Neural progenitor cell (in vitro differentiated cells): ENCODE data around the gene LGR4. TPM values are rescaled to one million over a fixed set of nuclear protein-coding genes. Genes with fewer than 3 reads are reported as not detected.

Experiments used
- DNase-seq: peaks from one replicate; pipeline ENCODE4 v3.0.0-alpha.2; 2016; ENCODE audit warnings: low spot score
- H2AFZ ChIP-seq: fragments of 200-600 bp; sonication (generic); replicated peaks from 2 replicates; pipeline ENCODE4 v1.6.1; 2016; ENCODE audit warnings: antibody characterized with exemption
- H3F3A ChIP-seq: fragments of 200-600 bp; sonication (generic); 2 replicates; pipeline ENCODE4 v1.6.1; 2016; ENCODE audit warnings: antibody characterized with exemption, low read depth
- H3K27ac ChIP-seq: fragments of 200-600 bp; sonication (generic); 2 replicates; pipeline ENCODE4 v1.5.1; 2016; ENCODE audit warnings: mild to moderate bottlenecking
- H3K27me3 ChIP-seq: fragments of 200-600 bp; sonication (generic); 2 replicates; pipeline ENCODE4 v1.6.1; 2016; ENCODE audit warnings: mild to moderate bottlenecking, moderate library complexity
- H3K36me3 ChIP-seq: fragments of 200-600 bp; sonication (generic); 2 replicates; pipeline ENCODE4 v1.5.1; 2016
- H3K4me1 ChIP-seq: fragments of 200-600 bp; sonication (generic); 2 replicates; pipeline ENCODE4 v1.6.1; 2016; ENCODE audit warnings: mixed run types
- H3K4me2 ChIP-seq: fragments of 200-600 bp; sonication (generic); 2 replicates; pipeline ENCODE4 v1.6.1; 2016
- H3K4me3 ChIP-seq: fragments of 200-600 bp; sonication (generic); 2 replicates; pipeline ENCODE4 v1.5.1; 2016
- H3K79me2 ChIP-seq: fragments of 200-600 bp; sonication (generic); 2 replicates; pipeline ENCODE4 v1.6.1; 2016; ENCODE audit warnings: low read depth
- H3K9ac ChIP-seq: fragments of 200-600 bp; sonication (generic); 2 replicates; pipeline ENCODE4 v1.6.1; 2016
- H3K9me3 ChIP-seq: fragments of 200-600 bp; sonication (generic); 2 replicates; pipeline ENCODE4 v1.5.1; 2016; ENCODE audit warnings: low read depth
- H4K20me1 ChIP-seq: fragments of 200-600 bp; sonication (generic); 2 replicates; pipeline ENCODE4 v1.6.1; 2016; ENCODE audit warnings: low read depth
- H3K27ac Mint-ChIP-seq: 3 replicates; pipeline ENCODE4 v1.8.0; 2021; ENCODE audit warnings: mixed read lengths
- H3K27me3 Mint-ChIP-seq: 2 replicates; pipeline ENCODE4 v1.8.0; 2022; ENCODE audit warnings: low read depth, mild to moderate bottlenecking, inconsistent platforms, moderate library complexity, mixed read lengths; ENCODE audit not compliant: insufficient read depth
- H3K36me3 Mint-ChIP-seq: 3 replicates; pipeline ENCODE4 v1.8.0; 2021; ENCODE audit warnings: mixed read lengths
- H3K4me1 Mint-ChIP-seq: 3 replicates; pipeline ENCODE4 v1.8.0; 2021; ENCODE audit warnings: mixed read lengths
- H3K4me3 Mint-ChIP-seq: 3 replicates; pipeline ENCODE4 v1.8.0; 2021; ENCODE audit warnings: mild to moderate bottlenecking, moderate library complexity, mixed read lengths
- H3K9me3 Mint-ChIP-seq: 3 replicates; pipeline ENCODE4 v1.8.0; 2020; ENCODE audit warnings: mixed read lengths
- CTCF ChIP-seq: fragments of 200-600 bp; sonication (generic); IDR thresholded peaks from 2 replicates; pipeline ENCODE4 v1.5.1; 2017; ENCODE audit warnings: antibody characterized with exemption, mild to moderate bottlenecking
- EZH2 ChIP-seq: fragments of 200-600 bp; sonication (generic); IDR thresholded peaks from 2 replicates; pipeline ENCODE4 v1.6.1; 2017; ENCODE audit warnings: antibody characterized with exemption, mild to moderate bottlenecking, moderate library complexity
- EZH2phosphoT487 ChIP-seq: fragments of 200-600 bp; sonication (generic); IDR thresholded peaks from 2 replicates; pipeline ENCODE4 v1.6.1; 2017; ENCODE audit warnings: antibody characterized with exemption
- total RNA-seq: library from RNA; depleted of rRNA; stranded (reverse); fragments of >200 nt; gene quantifications from 2 replicates; pipeline ENCODE4 v1.2.3, GENCODE V29; 2015; ENCODE audit warnings: low replicate concordance

Gene LGR4
- total RNA-seq, 1 donor from 2014 or later = 274 TPM

- peaks cover 45% of the 10 kb centered on the region for H3F3A ChIP-seq
- H3K9ac ChIP-seq = no peak overlapping the region
- H3K9me3 ChIP-seq = no peaks in the 10 kb centered on the region
- Mint-ChIP-seq H3K36me3 (peaks cover 4% of the 10 kb centered on the region), H3K27ac (no peak overlapping the region), H3K27me3 (peaks cover 2% of the 10 kb centered on the region), H3K4me1 (no peaks in the 10 kb centered on the region), H3K4me3 (no peak overlapping the region), H3K9me3 (no peaks in the 10 kb centered on the region)
- H3K4me3 ChIP-seq = no peak overlapping the region
- no peaks in the 10 kb centered on the region for H3K27me3 ChIP-seq
- H3K27ac ChIP-seq = peak overlapping the region; percentile 22
- H4K20me1 ChIP-seq = peaks cover 88% of the 10 kb centered on the region
- H3K4me1 ChIP-seq = peaks cover 44% of the 10 kb centered on the region
- no peak for DNase-seq
- TF ChIP-seq EZH2phosphoT487 = no peak
- no peak for TF ChIP-seq EZH2
- TF ChIP-seq CTCF = no peak
- H2AFZ ChIP-seq = no peak overlapping the region
- peak overlapping the region; percentile 23 for H3K4me2 ChIP-seq
- peaks cover 100% of the 10 kb centered on the region for H3K79me2 ChIP-seq
- no peaks in the 10 kb centered on the region for H3K36me3 ChIP-seq
Observed at GRCh38 chr11:27431808-27432207, 40.8 kb downstream of the LGR4 start.

- no peak overlapping the region for H3K4me3 ChIP-seq
- H3K4me1 ChIP-seq = peaks cover 53% of the 10 kb centered on the region
- H3K36me3 ChIP-seq = no peaks in the 10 kb centered on the region
- H3F3A ChIP-seq = peaks cover 41% of the 10 kb centered on the region
- H3K27ac ChIP-seq = peak overlapping the region; percentile 60
- H4K20me1 ChIP-seq = peaks cover 99% of the 10 kb centered on the region
- peaks cover 1% of the 10 kb centered on the region for H3K27me3 Mint-ChIP-seq
- no peak overlapping the region for H3K4me3 Mint-ChIP-seq
- H3K36me3 Mint-ChIP-seq = peaks cover 4% of the 10 kb centered on the region
- no peak overlapping the region for H3K27ac Mint-ChIP-seq
- no peak for DNase-seq
- H2AFZ ChIP-seq = no peak overlapping the region
- no peaks in the 10 kb centered on the region for H3K4me1 Mint-ChIP-seq
- peak overlapping the region; percentile 49 for H3K4me2 ChIP-seq
- H3K9me3 ChIP-seq = no peaks in the 10 kb centered on the region
- H3K9me3 Mint-ChIP-seq = no peaks in the 10 kb centered on the region
- peaks cover 100% of the 10 kb centered on the region for H3K79me2 ChIP-seq
- H3K27me3 ChIP-seq = no peaks in the 10 kb centered on the region
- TF ChIP-seq EZH2phosphoT487 = no peak
- no peak for TF ChIP-seq CTCF
- no peak for TF ChIP-seq EZH2
- H3K9ac ChIP-seq = no peak overlapping the region
Observed at GRCh38 chr11:27429761-27430393, 42.7 kb downstream of the LGR4 start.

- no peak overlapping the region for H3K4me2 ChIP-seq
- Mint-ChIP-seq H3K4me3 (no peak overlapping the region), H3K4me1 (peaks cover 10% of the 10 kb centered on the region), H3K27ac (no peak overlapping the region), H3K36me3 (peaks cover 2% of the 10 kb centered on the region), H3K9me3 (no peaks in the 10 kb centered on the region), H3K27me3 (peaks cover 4% of the 10 kb centered on the region)
- no peak for DNase-seq
- H3F3A ChIP-seq = peaks cover 44% of the 10 kb centered on the region
- no peak for TF ChIP-seq EZH2
- no peak for TF ChIP-seq EZH2phosphoT487
- no peak for TF ChIP-seq CTCF
- no peaks in the 10 kb centered on the region for H3K36me3 ChIP-seq
- no peak overlapping the region for H3K4me3 ChIP-seq
- no peak overlapping the region for H3K9ac ChIP-seq
- peak overlapping the region; percentile 59 for H3K27ac ChIP-seq
- H3K9me3 ChIP-seq = no peaks in the 10 kb centered on the region
- H4K20me1 ChIP-seq = peaks cover 100% of the 10 kb centered on the region
- H3K79me2 ChIP-seq = peaks cover 100% of the 10 kb centered on the region
- peaks cover 72% of the 10 kb centered on the region for H3K4me1 ChIP-seq
- H3K27me3 ChIP-seq = no peaks in the 10 kb centered on the region
- no peak overlapping the region for H2AFZ ChIP-seq
Observed at GRCh38 chr11:27427183-27427980, 45.2 kb downstream of the LGR4 start.
